ENCODE results near the gene MLF1.

The MLF1 gene

GRCh38 chr3:158570999-158571702 lies at the start of gene MLF1:
TSS of gene MLF1 (plus strand) at chr3:158571194. CDS start at chr3:158571301, 107 bp downstream.
- TF ChIP-seq CTCF (IDR thresholded peaks at IDR 0.05; ENCODE audit: low read length, missing control alignments) = no peak
- DNase-seq (ENCODE audit: low read depth) = peak; percentile 97
- peak within 1 kb of the TSS; percentile 62 for H3K4me3 ChIP-seq (replicated peaks; ENCODE audit: low read depth, low read length)

GRCh38 chr3:158522221-158523136 lies 48.5 kb upstream of the MLF1 start:
- peak; percentile 71 for DNase-seq (ENCODE audit: low read depth)
- no peak overlapping the region for H3K4me3 ChIP-seq (replicated peaks; ENCODE audit: low read depth, low read length)
- TF ChIP-seq CTCF (IDR thresholded peaks at IDR 0.05; ENCODE audit: low read length, missing control alignments) = no peak

- no peak for DNase-seq (ENCODE audit: low read depth)
- no peak for TF ChIP-seq CTCF (IDR thresholded peaks at IDR 0.05; ENCODE audit: low read length, missing control alignments)
- H3K4me3 ChIP-seq (replicated peaks; ENCODE audit: low read depth, low read length) = no peak overlapping the region
Observed at GRCh38 chr3:158528076-158528674, 42.8 kb upstream of the MLF1 start.

GRCh38 chr3:158531334-158531733 lies 39.7 kb upstream of the MLF1 start:
- no peak for DNase-seq (ENCODE audit: low read depth)
- H3K4me3 ChIP-seq (replicated peaks; ENCODE audit: low read depth, low read length) = no peak overlapping the region
- no peak for TF ChIP-seq CTCF (IDR thresholded peaks at IDR 0.05; ENCODE audit: low read length, missing control alignments)

- H3K4me3 ChIP-seq (replicated peaks; ENCODE audit: low read depth, low read length) = no peak overlapping the region
- peak; percentile 82 for DNase-seq (ENCODE audit: low read depth)
- TF ChIP-seq CTCF (IDR thresholded peaks at IDR 0.05; ENCODE audit: low read length, missing control alignments) = peak; percentile 69
Observed at GRCh38 chr3:158532099-158532734, 38.8 kb upstream of the MLF1 start.

- no peak for DNase-seq (ENCODE audit: low read depth)
- no peak for TF ChIP-seq CTCF (IDR thresholded peaks at IDR 0.05; ENCODE audit: low read length, missing control alignments)
- H3K4me3 ChIP-seq (replicated peaks; ENCODE audit: low read depth, low read length) = no peak overlapping the region
Observed at GRCh38 chr3:158535918-158536317, 35.1 kb upstream of the MLF1 start.

All from fibroblast of pulmonary artery (primary cell).